Suppressor macrophage treated with lipopolysaccharide for 4 hours (primary cell): ENCODE results near the gene COL6A2.
"Not testable (repeated sequence)": the region's sequence is repeated elsewhere in the genome, so short reads cannot be mapped to it uniquely, and the experiment has no call there.

Experiments
- DNase-seq: peaks from one replicate; pipeline ENCODE4 v3.0.0-alpha.2; 2020

COL6A2 gene

GRCh38 chr21:46157987-46158451 is 60.1 kb downstream of the COL6A2 start:
- no peak for DNase-seq

GRCh38 chr21:46158666-46159300 is 60.9 kb downstream of the COL6A2 start:
- no peak for DNase-seq

GRCh38 chr21:46159390-46159789 is 61.5 kb downstream of the COL6A2 start:
- no peak for DNase-seq

- no peak for DNase-seq
Measured at GRCh38 chr21:46159841-46160656, 62.1 kb downstream of the COL6A2 start.

GRCh38 chr21:46160657-46160906 is 62.7 kb downstream of the COL6A2 start:
- no peak for DNase-seq

- no peak for DNase-seq
Measured at GRCh38 chr21:46160907-46161632, 63.2 kb downstream of the COL6A2 start.

- no peak for DNase-seq
Measured at GRCh38 chr21:46161633-46162592, 64.0 kb downstream of the COL6A2 start.

GRCh38 chr21:46163380-46163779 is 65.5 kb downstream of the COL6A2 start:
- DNase-seq: no peak

- DNase-seq: no peak
Measured at GRCh38 chr21:46165098-46165497, 67.2 kb downstream of the COL6A2 start.

- DNase-seq: no peak
Measured at GRCh38 chr21:46168238-46168637, 70.3 kb downstream of the COL6A2 start.

GRCh38 chr21:46168659-46169386 is 70.9 kb downstream of the COL6A2 start:
- DNase-seq: no peak

- DNase-seq: not testable (repeated sequence)
Measured at GRCh38 chr21:46170436-46171193, 72.7 kb downstream of the COL6A2 start.

- DNase-seq: no peak
Measured at GRCh38 chr21:46171585-46171984, 73.7 kb downstream of the COL6A2 start.

- no peak for DNase-seq
Measured at GRCh38 chr21:46171996-46172862, 74.3 kb downstream of the COL6A2 start.

- DNase-seq: no peak
Measured at GRCh38 chr21:46172863-46173528, 75.1 kb downstream of the COL6A2 start.

- DNase-seq: no peak
Measured at GRCh38 chr21:46173573-46173972, 75.7 kb downstream of the COL6A2 start.

- not testable (repeated sequence) for DNase-seq
Measured at GRCh38 chr21:46176443-46177129, 78.7 kb downstream of the COL6A2 start.

GRCh38 chr21:46178961-46179360 is 81.0 kb downstream of the COL6A2 start:
- no peak for DNase-seq
